GM19452 (cell line): ENCODE results near the gene ZSWIM4.
A peak's percentile ranks its signal among the peaks of the same experiment; 100 is the strongest.
"Not testable (repeated sequence)": the region's sequence is repeated elsewhere in the genome, so short reads cannot be mapped to it uniquely, and the experiment has no call there.

ENCODE experiments used
- ATAC-seq: cut with Tn5 transposase; IDR thresholded peaks from one replicate; pipeline ENCODE4 v1.9.1; 2021; ENCODE audit not compliant: unreplicated experiment

The ZSWIM4 gene

DNA sequence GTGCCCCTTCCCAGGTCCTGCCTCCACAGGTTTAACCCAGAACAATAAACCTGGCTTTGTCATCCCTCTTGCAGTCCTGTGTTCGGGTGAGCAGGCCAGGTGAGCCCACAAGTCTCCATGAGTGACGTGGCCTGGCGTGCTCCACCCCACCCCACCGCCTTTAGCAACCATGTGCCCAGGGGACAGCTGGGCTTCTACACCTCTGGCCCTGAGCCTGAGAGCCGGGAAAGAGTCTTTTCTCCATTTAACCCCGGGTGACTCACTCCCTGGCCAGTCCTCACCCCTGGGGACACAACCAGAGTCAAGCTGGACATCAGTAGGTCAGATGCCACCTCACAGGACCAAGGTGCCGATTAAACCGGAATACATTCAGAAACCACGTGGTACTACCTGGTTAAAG, 16.8 kb upstream of the ZSWIM4 start:
- ATAC-seq, result no peak

DNA sequence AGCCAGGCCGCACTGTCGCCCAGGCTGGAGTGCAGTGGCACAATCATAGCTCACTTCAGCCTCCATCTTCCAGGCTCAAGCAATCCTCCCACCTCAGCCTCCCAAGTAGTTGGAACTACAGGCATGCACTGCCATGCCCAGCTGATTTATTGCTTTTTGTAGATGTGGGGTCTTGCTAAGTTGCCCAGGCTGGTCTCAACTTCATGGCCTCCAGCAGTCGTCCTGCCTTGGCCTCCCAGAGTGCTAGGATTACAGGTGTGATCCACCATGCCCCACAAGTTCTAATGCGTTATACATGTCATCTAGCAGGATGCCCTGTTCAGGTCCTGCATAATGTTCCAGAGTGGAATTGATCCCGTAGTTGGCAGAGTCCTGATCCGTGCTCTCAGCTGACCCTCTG, 16.4 kb upstream of the ZSWIM4 start:
- no peak for ATAC-seq

GRCh38 chr19:13779794-13780193, 15.4 kb upstream of the ZSWIM4 start:
- ATAC-seq, result not testable (repeated sequence)

- no peak for ATAC-seq
These were observed 13.7 kb upstream of the ZSWIM4 start for GRCh38 chr19:13781547-13781946.

DNA sequence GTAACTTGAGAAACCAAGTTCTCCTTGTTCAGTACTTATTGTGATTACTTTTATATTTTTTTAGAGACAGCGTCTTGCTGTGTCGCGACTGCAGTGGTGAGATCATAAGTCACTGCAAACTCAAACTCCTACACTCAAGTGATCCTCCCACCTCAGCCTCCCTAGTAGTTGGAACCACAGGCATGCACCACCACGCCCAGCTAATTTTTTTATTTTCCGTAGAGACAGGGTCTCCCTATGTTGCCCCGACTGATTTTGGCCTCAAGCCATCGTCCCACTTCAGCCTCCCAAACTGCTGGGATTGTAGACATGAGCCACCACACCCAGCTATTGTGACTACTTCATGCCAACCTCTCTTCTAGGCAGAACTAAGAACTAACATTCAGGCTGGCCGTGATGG, 12.7 kb upstream of the ZSWIM4 start:
- ATAC-seq, result no peak

- no peak for ATAC-seq
These were observed 11.4 kb upstream of the ZSWIM4 start for GRCh38 chr19:13783565-13784500.

DNA sequence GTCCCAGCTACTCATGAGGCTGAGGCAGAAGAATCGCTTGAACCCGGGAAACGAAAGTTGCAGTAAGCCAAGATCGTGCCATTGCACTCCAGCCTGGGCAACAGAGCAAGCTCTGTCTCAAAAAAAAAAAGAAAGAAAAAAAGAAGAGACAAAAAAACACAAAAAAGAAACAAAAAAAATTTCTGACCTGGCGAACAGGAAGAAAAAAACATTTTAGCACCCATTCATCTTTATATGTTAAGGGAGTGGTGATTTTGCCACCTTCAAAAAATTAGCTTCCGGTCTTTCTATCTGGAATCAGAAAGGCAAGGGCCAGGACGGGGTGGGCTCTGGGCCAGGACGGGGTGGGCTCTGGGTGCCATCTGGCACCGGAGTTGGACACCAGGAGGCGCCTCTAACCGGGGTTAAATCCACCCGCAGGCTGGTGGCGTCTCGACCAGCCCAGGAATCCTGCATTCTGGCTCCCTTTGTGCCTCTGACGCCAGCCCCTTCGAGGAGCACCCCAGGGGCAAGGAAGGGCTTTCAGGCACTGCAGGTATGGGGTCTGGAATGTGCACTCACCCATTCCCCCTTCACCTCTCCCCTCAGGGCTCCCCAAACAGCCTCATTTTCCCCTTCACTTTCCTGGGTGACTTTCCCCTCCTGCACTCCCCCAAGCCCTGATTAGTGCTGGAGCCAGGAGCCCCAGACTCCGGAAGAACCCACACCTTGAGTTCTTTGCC, 10.4 kb upstream of the ZSWIM4 start:
- ATAC-seq, result no peak

GRCh38 chr19:13788991-13789390, 6.3 kb upstream of the ZSWIM4 start:
- ATAC-seq, result no peak

- ATAC-seq, result no peak
These were observed 4.9 kb upstream of the ZSWIM4 start for GRCh38 chr19:13790354-13790753.

GRCh38 chr19:13793317-13793716, 1.9 kb upstream of the ZSWIM4 start:
- ATAC-seq, result not testable (repeated sequence)

DNA sequence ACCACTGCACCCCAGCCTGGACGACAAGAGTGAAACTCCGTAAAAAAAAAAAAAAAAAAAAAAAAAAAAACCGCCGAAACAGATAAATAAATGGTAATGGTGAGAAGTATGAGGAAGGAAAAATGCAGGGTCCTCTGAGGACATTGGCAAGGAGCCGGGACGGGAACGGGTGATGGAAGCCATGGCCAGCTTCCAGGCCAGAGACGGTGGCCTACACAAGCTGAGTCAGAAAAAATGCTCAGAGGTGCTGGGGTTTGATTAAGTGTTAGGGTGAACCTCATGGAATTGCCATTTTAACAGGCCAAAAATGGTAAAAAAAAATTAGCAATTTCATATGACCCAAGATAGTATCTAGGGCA, 866 bp upstream of the ZSWIM4 start:
- ATAC-seq, result no peak

DNA sequence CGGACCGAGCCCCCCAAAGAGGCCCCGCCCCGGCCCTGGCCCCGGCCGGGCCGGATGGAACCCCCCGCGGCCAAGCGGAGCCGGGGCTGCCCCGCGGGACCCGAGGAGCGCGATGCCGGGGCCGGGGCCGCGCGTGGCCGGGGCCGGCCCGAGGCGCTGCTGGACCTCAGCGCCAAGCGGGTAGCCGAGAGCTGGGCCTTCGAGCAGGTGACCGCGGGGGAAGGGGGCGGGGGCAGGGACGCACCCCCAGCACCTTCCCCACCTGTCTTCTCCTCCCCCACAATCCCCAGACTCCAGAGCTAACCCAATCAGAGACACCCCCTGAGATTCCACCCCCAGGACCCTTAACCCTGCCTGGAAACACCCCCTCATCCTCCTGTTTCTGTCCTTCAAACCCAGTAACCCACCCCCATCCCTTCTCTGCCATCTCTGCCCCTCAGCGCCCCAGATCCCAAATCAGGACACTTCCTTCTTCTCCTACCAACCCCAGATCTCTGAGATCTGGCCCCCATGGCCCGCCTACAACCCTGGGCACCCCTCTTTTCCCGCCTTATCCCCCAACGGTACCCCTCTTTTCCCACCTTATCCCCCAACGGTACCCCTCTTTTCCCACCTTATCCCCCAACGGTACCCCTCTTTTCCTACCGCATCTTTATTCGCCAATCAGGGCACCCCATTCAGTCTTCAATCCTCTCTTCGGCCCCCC, 505 bp downstream of the ZSWIM4 start:
- peak; percentile 34 for ATAC-seq

DNA sequence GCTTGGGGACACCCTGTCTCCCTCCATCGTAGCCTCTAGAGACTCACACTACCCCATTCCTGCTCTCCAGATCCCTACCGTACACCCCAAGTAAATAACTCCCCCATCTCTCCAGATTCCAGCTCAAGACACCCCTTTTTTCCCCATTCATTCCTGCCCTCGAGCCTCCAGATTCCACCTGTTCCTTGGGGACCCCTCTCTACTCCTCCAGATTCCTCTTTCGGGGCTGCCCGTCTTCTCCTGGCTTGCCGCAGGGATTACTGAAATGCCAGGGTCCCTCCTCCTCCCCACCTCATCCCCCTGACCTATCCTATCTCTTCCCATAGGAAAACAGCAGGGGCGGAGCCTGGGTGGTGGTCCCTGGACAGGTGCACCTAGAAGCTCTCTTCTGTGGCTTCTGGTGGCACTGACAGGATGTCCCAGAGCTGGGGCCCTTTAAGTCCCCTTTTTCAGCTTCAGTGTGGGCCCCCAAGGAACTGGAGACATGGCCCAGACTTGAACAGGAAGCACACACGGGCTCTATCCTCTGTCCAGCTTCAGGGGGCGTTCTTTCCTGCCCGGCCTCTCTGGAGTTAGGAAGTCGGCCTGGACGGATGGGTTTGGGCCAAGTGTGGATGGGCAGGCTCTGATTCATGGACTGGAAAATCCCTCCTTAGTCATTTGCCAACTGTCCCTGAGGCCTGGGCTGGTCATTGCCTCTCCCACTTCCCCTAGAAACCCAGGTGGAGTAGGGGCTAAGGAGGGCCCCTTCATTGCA, 1.2 kb downstream of the ZSWIM4 start:
- no peak for ATAC-seq

DNA sequence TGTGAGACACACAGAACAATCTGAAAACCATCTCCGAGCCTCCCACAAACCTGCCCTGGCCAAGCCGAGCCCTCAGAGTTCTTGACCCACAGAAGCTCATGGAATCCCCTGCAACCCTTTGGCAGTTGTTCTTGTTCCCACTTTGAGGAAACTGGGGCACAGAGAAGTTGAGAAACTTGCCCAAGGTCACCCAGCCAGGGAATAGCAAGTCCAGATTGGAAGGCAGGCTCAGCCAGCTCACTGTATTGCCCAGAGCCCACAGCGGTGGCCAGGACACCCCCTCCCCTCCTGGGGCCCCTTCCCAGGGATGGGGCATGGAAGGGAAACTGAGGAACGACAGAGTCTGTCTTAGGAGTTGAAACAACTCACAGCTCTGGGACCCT, 1.8 kb downstream of the ZSWIM4 start:
- ATAC-seq, result no peak

DNA sequence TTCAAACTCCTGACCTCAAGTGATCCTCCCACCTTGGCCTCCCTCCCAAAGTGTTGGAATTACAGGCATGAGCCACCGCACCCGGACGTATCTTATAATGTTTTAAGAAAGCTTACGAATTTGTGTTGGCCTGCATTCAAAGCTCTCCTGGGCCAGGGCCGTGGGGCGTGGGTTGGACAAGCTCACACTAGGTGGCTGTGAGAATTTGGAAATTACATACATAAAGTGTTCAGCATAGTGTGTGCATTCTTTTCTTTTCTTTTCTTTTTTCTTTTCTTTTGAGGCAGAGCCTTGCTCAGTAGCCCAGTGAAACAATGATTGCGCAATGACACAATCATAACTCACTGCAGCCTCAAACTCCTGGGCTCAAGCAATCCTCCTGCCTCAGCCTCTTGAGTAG, 2.6 kb downstream of the ZSWIM4 start:
- no peak for ATAC-seq

- ATAC-seq, result no peak
These were observed 4.4 kb downstream of the ZSWIM4 start for GRCh38 chr19:13799669-13800068.

DNA sequence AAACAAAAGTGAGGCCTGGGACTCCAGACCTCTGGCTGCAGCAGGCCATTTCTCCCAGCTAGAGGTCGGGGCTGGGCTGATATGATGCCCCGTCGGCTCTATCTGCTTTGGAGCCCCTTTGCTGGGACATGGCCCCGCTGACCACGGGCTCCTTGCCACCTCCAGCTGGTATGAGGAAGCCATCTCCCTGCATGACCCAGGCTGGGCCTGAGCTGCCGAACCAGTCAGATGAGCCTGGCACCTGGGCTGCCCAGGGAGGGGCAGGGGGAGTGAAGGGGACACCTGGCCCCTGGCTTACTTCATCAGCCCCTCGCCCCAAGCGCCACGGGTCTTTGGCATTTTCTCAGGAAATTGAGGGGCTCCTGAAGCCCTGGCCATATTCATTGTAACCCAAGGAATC, 7.8 kb downstream of the ZSWIM4 start:
- no peak for ATAC-seq

- no peak for ATAC-seq
These were observed 9.8 kb downstream of the ZSWIM4 start for GRCh38 chr19:13804830-13805683.

DNA sequence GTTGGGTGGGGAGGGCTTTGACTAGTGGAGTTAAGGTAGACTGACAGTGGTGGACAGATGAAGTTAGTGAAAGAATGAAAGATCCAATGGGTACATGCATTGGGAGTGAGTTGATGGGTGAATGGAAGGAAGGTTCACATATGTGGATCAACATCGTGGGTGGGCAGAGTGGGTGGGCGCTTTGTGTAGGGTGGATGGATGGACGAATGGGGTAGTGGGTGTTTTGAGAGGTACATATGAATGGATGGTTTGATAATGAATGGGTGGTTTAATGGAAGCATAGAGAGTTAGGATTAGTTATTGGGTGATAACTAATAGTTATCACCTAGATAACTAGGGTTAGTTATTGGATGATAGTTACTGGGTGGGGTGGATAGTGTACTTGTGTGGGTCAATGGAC, 11.5 kb downstream of the ZSWIM4 start:
- no peak for ATAC-seq

DNA sequence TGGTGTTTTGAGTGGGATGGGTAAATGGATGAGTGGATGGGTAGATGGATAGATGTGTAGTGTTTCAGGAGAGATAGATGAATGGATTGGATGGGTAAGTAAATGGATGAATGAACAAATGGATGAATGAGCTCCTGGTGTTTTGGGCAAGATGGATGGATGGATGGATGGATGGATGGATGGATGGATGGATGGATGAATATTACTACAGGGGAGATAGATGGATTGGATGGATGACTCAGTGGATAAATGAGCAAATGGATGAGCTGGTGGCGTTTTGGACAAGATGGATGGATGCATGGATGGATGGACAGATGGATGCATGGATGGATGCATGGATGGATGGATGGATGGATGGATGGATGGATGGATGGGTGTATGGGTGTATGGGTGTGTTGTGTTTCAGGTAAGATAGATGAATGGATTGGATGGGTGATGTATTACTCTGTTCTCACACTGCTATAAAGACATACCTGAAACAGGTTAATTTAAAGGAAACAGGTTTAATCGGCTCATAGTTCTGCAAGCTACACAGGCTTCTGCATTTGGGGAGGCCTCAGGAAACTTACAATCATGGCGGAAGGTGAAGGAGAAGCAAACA, 12.3 kb downstream of the ZSWIM4 start:
- ATAC-seq, result no peak
